GM18907 (cell line): Measurements from ENCODE around the gene DOC2A.
"Not testable (repeated sequence)": the region's sequence is repeated elsewhere in the genome, so short reads cannot be mapped to it uniquely, and the experiment has no call there.

Experiments used
- ATAC-seq: cut with Tn5 transposase; IDR thresholded peaks from one replicate; pipeline ENCODE4 v1.9.1; 2021; ENCODE audit warnings: mild to moderate bottlenecking, moderate library complexity; ENCODE audit not compliant: unreplicated experiment

DOC2A gene

GRCh38 chr16:30010844-30011713 is at the start of gene DOC2A:
DOC2A (minus strand) TSS chr16:30011027; CDS start chr16:30010222, 805 bp downstream.
- no peak for ATAC-seq

GRCh38 chr16:30060346-30060745 is 49.5 kb upstream of the DOC2A start:
- no peak for ATAC-seq

- no peak for ATAC-seq
These were observed 44.2 kb upstream of the DOC2A start for GRCh38 chr16:30054959-30055553.

GRCh38 chr16:30054451-30054850 is 43.6 kb upstream of the DOC2A start:
- no peak for ATAC-seq

- ATAC-seq: peak; percentile 18
These were observed 42.7 kb upstream of the DOC2A start for GRCh38 chr16:30053376-30054015.

GRCh38 chr16:30052671-30053372 is 42.0 kb upstream of the DOC2A start:
- ATAC-seq: peak; percentile 66

GRCh38 chr16:30051518-30051917 is 40.7 kb upstream of the DOC2A start:
- ATAC-seq: no peak

GRCh38 chr16:30049871-30050270 is 39.0 kb upstream of the DOC2A start:
- no peak for ATAC-seq

- ATAC-seq: no peak
These were observed 35.8 kb upstream of the DOC2A start for GRCh38 chr16:30046588-30046987.

- no peak for ATAC-seq
These were observed 35.4 kb upstream of the DOC2A start for GRCh38 chr16:30046178-30046577.

GRCh38 chr16:30041841-30042240 is 31.0 kb upstream of the DOC2A start:
- ATAC-seq: no peak

GRCh38 chr16:30040690-30041089 is 29.9 kb upstream of the DOC2A start:
- ATAC-seq: not testable (repeated sequence)

GRCh38 chr16:30040221-30040620 is 29.4 kb upstream of the DOC2A start:
- no peak for ATAC-seq

- no peak for ATAC-seq
These were observed 22.4 kb upstream of the DOC2A start for GRCh38 chr16:30033270-30033669.

- no peak for ATAC-seq
These were observed 21.4 kb upstream of the DOC2A start for GRCh38 chr16:30032083-30032819.

GRCh38 chr16:30031477-30031918 is 20.7 kb upstream of the DOC2A start:
- no peak for ATAC-seq

GRCh38 chr16:30030841-30031413 is 20.1 kb upstream of the DOC2A start, which contains the start of gene TLCD3B:
TLCD3B (minus strand) TSS chr16:30031271; CDS start chr16:30030527, 744 bp downstream.
- ATAC-seq: no peak

GRCh38 chr16:30030011-30030685 is 19.3 kb upstream of the DOC2A start:
- ATAC-seq: no peak

- ATAC-seq: no peak
These were observed 17.7 kb upstream of the DOC2A start for GRCh38 chr16:30028438-30029076.
